Measurements from ENCODE around the gene TNFSF9.

TNFSF9 gene

DNA sequence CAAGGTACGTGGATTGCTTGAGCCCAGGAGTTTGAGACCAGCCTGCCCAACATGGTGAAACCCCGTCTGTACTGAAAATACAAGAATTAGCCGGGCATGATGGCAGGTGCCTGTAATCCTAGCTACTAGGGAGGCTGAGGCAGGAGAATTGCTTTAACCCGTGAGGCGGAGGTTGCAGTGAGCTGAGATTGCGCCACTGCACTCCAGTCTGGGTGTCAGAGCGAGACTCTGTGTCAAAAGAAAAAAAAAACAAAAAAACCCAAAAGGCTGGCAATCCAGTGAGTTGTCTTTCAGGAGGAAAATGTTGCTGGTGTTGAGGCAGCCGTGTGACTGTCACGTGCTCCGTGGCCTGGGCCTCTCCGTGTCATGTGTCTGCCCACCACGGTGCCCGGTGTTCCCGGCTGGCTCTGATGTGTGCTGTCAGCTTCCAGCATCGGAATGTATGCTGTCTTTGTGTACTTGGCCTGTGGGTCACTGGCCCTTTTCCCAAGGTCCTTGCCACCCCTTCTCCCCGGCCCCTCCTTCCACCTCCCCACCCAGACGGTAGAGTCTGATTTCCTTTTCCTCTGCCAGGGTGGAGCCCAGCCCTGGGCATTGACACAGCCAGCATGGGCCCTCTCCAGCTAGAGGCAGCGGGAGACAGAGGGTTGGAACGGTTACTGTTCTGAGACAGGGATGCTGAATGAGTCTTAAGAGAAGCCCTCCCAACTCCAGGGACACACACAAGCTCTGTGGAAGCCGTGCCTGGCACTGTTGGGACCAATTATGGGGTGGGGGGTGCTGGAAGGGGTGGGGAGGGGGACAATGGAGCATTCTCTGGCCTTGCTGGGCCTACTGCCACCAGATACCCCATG is 21.5 kb upstream of the TNFSF9 start:
- peak; percentile 69 for DNase-seq

DNA sequence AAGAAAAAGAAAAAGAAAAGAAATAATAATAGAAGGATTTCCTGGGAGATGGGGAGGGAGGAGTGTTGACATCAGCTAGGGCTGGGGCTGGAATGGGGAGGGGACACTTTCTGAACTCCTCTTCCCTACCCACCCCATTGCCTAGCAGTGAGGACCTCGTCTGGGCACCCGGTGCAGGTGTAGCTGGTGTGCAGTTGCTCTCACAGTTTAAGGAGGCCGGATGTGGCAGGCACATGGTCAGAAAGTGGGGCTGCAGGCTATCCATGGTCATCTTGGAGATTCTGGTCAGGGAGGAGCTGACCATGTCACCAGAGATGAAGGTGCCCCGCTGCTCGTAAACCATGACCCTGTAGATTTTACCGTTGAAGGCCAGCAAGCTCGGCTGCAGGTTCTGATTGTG is 20.2 kb upstream of the TNFSF9 start:
- DNase-seq = no peak

DNA sequence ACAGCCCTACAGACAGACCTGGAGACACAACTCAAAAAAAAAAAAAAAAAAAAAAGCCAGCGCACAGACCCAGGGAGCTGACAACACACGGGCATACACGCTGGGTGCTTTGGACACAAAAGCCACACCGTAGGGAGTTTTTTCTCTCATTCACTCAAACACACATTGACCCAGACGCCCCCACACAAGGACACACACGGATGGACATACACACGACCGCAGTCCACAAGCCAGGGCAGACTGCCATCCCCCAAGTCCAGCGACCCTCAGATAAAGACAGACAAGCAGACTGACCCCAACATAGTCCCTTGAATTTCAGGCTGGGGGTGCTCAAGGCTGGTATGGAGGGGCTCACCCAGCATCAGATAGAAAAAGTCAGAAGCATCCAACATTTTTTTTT is 16.7 kb upstream of the TNFSF9 start:
- no peak for DNase-seq

DNA sequence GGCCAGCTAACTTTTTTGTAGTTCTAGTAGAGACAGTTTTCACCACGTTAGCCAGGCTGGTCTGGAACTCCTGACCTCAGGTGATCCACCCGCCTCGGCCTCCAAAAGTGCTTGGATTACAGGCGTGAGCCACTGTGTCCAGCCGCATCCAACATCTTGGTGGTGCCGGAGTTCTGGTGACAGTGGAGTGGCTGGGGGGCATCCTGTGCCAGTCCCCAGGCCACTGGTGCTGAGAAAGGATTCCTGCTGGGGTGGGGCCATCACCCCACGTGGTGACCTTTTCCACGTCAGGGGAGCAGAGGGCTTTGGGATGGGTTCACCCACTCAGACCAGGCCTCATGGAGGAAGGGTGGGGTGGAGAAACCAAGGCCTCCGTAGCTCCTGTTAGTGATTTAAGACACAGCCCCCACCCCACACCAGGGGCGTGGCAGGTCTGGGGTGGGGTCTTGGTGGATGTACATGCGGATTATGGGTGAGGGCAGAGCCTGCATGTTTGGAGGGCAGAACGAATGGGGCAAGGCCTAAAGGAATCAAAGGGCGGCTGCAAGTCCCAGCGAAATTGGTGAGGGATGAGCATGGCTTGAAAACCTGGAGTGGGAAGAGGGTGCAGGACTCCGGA is 15.8 kb upstream of the TNFSF9 start:
- DNase-seq = no peak

DNA sequence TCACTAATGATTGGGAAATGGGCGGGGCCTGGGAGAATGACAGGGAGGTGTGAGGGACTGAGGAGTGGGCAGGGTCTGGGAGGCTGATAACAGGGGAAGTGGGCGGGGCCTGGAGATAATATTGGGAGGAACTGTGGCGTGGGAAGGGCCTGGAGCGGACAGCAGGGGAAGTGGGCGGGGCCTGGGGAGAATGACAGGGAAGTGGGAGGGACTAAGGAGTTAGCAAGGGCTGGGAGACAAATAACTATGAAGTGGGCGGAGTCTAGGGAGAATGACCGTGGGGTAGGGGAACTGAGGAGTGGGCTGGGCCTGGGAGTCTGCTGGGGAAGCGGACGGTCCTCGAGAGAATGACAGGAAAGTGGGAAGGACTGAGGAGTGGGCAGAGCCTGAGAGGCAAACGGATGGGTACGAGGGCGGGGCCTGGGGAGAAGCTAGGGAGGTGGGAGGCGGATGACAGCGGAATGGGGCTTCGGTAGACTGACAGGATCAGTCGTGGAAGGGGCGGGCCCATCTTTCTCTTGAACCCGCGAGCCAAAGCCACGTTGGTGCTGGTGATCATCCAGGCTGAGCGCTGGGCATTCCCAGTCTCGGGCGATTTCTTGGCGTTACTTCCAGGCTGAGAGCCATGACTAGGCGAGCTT is 14.7 kb upstream of the TNFSF9 start:
- DNase-seq = peak; percentile 98

DNA sequence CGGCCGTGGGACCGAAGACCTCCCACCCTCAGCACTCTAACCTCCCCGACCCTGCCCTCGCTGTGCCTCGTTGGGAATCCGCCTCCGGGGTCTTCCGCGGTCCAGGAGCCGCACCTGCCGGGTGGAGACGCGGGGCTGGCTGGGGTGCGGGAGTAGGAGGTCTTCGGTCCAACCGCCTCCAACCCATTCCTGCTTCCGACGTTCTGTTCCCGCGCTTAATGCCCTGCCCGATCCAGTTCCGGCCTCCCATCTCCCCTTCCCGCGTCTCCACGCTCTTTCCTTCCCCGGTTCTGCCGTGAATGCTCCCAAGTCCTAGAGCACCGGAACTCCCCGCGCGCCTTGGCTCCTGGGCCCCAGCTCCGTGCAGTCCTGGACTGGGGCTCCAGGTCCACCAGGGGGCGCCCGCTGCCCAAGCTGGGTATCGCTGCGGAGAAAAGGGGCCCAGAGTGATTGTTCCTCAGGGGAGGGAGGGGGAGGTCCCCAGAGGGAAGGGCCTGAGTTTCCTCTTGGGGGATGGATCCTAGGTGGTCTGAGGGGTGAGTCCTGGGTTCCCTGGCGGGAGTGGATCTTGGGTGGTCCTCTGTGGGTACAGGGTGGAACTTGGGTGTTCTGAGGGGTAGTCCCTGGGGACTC is 14.1 kb upstream of the TNFSF9 start:
- DNase-seq = peak; percentile 91

DNA sequence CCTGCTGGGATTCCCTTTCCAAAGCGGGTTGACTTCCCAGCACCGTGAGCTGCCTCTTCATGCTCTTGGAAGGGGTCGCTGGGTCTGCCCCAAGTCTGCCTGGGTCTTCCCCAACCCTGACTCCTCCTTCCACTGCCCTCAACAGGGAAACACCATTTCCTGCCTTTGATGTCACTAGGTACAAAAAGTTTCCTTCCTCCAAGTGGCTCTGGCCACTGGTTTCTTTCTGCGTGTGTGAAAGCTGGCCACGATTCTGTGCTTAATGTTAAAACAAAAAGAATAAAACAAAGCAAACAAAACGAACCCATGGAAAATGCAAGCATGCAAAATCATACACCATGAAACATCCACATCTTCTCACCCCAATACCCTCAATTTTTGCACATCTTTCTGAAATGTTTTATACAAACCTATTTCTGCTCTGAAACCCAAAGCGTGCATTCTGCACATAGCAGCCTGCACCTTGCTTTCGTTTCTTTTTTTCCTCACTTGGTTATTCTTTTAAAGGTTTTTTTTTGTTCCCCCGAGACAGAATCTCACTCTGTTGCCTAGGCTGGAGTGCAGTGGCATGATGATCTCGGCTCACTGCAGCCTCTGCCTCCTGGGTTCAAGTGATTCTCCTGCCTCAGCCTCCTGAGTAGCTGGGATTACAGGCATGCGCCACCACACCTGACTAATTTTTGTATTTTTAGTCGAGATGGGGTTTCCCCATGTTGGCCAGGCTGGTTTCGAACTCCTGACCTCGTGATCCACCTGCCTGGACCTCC is 12.5 kb upstream of the TNFSF9 start:
- peak; percentile 53 for DNase-seq

DNA sequence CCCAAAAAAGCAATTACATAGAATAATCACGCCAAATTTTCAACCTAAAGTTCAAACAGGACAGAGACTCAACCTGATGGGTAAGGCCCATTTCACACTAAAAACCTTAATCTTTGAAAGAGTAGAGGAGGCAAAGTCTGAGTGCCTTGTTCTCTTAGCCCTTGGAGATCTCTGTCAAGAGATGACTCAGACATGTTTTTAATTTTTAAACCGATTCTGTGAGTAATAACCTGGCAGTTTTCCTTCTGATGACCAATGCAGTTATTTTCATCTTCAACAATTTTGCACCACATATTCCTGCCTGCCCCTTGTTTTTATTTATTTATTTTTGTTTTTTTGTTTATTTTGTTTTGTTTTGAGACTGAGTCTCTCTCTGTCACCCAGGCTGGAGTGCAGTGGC is 11.5 kb upstream of the TNFSF9 start:
- DNase-seq = peak; percentile 44

DNA sequence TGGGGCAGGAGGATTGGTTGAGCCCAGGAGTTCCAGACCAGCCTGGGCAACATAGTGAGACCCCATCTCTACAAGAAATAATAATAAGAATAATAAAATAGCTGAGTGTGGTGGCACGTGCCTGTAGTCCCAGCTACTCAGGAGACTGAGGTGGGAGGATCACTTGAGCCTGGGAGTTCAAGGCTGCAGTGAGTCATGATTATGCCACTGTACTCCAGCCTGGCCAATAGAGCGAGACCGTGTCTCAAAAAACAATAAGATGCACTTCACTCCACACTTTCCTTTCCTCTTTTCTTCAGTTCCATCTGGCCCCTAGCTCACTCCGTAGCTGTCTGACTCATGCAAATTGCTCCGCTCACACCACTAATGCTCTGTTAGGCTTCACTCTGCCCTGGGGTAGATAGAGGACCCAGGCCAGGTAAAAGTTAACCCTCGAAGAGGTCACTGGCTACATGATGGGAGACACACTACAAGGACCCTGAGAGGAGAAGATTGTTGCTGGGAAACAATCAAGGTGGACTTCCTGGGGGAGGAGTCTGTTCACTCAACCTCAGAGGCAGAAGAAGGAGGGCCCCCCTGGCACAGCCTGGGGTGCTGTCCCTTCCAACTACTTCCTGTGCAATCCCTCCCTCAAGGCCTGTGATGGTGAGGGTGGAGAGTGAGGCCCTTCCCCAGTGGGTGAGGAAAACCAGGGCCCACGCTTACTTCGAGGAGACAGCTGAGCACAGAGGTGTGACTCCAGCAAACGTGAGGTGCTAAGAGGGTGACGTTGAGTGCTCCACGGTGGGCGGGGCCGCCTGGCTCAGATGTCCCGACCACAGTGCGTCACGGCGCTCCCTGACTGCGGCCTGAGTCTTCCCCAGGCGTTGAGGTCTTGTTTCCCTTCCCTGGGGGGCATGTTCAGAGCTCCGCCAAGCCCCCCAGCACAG is 8.8 kb upstream of the TNFSF9 start:
- peak; percentile 94 for DNase-seq

DNA sequence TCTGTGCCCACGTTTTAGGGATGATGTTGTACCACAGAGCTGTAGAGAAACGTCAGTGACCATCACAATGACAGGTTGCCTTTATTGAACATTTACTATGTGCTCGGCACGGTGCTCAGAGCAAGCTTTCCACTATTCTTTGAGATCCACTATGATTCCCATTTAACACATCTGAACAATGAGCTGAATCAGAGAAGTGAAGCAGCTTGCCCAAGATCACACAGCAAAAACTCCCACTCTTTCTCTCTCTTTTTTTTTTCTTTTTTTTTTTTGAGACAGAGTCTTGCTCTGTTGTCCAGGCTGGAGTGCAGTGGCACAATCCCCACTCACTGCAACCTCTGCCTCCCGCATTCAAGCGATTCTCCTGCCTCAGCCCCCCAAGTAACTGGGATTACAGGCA is 8.1 kb upstream of the TNFSF9 start:
- DNase-seq = no peak

DNA sequence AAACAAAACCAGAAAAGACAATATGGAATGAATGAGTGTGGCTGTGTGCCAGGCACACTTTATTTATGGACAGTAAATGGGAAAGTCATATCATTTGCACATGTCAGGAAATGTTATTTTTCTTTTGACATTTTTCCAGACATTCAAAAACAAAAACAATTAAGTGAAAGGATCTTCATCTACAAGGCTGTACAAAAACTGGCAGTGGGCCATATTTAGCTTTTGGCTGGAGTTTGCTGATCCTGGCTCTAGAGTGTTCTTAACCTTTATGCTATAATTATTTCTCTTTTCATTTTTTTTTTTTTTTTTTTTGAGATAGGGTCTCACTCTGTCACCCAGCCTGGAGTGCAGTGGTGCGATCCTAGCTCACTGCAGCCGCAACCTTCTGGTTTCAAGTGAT is 6.5 kb upstream of the TNFSF9 start:
- DNase-seq = no peak

DNA sequence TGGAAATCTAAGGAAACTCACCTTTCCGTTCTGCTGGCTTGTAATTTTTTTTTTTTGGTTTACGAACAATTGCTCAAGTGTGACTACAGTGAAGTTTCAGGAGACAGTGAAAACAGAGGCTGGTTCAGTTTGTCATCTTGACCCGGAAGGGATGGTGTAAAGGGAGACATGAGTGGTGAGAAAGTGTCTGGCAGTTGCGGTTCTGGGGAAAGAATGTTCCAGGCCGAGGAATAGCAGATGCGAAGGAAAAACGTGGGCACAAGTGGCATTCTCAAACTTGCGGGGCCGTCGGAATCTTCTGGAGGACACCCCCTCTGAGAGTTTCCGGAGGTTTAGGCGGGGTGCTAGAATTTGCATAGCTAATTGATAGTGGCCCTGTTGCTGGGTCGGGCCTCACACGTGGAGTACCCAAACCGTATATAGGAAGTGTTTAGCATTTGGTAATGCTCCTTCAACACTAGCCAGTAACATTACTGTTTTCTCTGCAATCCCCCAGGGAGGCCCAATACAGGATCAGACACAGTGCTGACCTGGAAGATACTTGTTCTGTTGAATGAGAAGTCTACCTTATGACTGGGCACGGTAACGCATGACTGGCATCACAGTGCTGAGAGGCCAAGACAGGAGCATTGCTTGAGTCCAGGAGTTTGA is 2.8 kb upstream of the TNFSF9 start:
- DNase-seq = no peak

DNA sequence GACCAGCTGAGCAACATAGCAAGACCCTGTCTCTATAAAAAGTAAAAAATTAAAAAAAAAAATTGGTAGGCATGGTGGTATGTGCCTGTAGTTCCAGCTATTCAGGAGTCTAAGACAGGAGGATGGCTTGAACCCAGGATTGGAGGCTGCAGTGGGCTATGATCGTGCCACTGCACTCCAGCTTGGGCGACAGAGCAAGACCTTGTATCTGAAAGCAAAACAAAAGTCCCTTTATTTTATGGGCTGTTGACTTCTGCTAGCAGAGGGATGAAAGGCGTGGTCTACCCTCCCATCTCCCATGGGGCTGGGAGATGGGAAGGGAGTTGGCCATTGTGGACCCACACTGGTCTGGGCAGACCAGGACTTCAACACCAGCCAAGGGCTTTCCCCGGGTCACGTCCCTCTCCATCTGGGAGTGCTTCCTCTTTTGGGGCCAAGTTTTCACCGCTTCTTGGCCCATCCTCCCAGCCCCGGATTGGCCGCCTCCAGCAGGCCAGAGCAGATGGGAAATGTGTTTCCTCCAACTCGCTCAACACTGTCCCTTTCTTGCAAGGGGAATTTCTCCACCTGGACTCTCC is 2.2 kb upstream of the TNFSF9 start:
- peak; percentile 92 for DNase-seq

DNA sequence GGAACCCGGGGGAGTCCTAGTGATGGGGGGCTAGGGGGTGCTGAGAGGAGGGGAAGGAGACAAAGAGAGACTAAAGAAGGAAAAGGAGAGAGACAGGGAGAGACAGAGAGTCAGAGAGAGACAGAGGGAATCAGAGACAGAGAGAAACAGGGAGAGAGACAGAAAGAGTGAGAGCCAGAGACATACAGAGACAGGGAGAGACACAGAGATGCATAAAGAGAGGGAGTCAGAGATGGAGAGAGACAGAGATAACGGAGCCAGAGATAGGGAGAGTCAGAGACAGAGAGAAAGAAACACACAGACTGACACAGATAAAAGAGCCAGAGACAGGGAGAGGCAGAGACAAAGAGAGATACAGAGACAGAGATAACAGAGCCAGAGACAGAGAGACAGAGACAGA is 1.5 kb upstream of the TNFSF9 start:
- DNase-seq = no peak

DNA sequence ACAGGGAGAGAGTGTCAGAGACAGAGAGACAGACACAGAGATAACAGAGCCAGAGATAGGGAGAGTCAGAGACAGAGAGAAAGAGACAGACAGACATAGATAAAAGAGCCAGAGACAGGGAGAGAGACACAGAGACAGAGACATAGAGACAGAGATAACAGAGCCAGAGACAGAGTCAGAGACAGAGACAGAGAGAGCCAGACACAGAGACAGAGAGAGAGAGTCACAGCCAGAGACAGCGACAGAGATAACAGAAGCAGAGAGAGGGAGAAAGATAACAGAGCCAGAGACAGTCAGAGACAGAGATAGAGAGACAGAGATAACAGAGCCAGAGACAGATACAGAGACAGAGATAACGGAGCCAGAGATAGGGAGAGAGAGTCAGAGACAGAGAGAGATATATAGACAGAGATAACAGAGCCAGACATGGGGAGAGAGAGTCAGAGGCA is 865 bp upstream of the TNFSF9 start:
- no peak for DNase-seq

DNA sequence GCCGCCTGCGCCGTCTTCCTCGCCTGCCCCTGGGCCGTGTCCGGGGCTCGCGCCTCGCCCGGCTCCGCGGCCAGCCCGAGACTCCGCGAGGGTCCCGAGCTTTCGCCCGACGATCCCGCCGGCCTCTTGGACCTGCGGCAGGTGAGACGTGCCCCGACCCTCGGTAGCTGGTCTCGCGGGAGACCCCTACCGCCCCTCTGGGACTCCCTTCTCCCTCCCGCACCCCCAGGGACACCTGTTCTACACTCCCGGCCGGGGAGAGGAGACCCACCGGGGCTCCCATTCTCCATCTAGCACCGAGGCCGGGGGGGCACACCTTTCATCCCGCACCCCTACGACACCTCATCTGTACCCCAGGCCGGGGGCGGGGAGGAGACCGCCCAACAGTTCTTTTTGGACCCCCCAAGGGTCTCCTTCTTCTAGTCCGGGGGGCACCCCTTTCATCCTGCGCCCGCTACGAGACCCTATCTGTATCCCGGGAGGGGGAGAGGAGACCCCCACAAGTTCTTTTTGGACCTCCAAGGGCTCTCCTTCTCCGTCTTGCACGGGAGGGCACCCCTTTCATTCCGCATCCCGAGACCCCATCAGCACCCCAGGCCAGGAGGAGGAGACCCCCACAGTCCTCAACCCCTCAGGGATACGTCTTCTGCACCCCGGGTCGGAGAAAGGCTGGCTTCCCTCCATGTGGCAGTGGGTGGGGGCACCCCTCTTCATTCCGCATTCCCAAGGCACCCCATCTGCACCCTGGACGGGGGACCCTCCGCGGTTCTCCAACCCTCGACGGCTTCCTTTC is 533 bp downstream of the TNFSF9 start:
- DNase-seq = no peak

DNA sequence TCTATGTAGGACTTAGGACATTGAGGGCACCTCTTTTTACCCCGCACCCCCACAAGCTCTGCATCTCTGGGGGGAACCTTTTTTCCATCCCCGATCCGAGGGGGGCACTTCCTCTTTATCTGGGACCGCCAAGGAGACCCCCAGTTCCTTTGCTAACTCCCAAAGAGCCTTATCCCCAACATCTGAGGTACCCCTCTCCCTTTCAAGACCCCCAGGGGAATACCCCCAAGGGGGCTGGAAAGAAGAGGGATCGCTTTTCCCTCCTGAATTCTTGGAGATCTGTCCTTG is 1.1 kb downstream of the TNFSF9 start:
- no peak for DNase-seq

DNA sequence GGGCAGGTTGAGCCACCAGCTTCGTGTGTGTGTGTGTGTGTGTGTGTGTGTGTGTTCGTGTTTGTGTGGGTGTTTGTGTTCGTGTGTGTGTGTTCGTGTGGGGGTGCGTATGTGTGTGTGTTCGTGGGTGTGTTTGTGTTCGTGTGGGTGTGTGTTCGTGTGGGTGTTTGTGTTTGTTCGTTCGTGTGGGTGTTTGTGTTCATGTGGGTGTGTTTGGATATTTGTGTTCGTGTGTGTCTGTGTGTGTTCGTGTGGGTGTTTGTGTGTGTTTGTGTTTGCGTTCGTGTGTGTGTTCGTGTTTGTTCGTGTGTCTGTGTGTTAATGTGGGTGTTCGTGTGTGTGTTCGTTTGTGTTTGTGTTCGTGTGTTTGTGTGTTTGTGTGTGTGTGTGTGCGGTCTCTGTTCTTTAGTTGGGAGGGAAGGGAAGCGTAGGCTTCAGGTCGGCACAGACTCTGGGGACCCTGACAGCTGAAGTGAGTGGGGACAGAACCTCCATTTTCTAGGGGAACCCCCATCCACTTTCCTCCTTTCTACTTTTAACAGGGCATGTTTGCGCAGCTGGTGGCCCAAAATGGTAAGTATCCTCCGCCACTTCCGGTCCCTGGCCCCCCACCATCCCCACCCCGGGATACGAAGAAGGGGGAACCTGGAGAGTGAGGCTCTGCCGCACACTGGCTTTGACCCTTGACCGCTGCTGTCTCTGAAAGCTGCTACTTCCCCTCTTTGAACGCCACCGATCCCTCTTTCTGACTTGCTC is 1.6 kb downstream of the TNFSF9 start:
- peak; percentile 58 for DNase-seq

DNA sequence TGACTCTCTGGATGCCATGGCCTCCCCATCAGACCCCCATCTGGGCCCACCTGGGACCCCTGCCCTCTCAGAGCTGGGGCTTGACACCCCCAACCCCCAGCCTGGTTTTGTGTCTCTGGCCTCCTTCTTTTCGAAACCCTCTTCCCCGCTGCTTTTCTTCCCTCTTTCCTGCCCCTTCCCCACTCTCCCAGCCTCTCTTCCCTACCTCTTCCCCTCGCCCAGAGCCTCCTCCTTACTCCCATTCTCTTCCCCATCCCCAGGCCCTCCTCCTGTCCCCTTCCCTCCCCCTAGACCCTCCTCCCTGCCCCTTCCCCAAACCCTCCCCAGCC is 2.1 kb downstream of the TNFSF9 start:
- no peak for DNase-seq
